SKM-1 (cell line): ENCODE data around the gene CEP128.

Experiments used
- DNase-seq: peaks from one replicate; lab custom pipeline; 2025; ENCODE audit not compliant: unreplicated experiment; lab: John Stamatoyannopoulos, UW

Gene CEP128

GRCh38 chr14:80780500-80780899 is 161.0 kb downstream of the CEP128 start:
- no peak for DNase-seq

DNA sequence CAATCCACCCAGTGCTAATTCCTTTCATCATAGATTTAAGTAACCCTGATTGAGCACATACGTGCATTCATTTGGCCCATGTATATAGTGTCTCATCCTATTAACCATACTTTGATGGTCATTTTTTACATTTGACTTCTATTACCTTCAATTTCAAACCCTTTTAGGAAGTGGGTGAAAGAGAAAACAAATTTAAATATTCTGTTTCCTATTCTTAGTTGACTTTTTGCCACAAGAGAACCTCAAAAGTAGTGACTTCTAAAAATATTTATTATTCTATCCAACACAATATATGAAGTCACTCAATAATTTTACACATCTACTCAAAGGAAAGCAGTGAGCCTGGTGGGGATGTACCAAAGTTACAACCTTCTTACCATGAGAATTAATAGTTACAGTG is 164.9 kb downstream of the CEP128 start:
- DNase-seq = no peak

DNA sequence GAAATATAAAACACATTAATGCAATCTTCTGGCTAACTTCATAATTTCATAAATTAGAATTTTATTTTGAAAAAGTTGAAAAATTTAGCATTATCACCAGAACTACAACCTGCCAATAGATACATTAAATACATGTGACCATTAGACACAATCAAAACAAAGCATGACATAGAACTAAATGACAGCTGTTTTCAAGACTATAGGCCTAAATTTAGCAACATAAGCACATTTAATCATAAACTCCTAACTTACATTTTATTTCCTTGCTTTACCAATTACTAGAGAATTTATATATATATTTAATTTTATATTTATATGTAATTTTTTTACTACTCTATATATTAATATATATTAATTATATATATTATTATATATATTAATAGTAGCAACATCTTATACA is 165.4 kb downstream of the CEP128 start:
- DNase-seq = no peak

DNA sequence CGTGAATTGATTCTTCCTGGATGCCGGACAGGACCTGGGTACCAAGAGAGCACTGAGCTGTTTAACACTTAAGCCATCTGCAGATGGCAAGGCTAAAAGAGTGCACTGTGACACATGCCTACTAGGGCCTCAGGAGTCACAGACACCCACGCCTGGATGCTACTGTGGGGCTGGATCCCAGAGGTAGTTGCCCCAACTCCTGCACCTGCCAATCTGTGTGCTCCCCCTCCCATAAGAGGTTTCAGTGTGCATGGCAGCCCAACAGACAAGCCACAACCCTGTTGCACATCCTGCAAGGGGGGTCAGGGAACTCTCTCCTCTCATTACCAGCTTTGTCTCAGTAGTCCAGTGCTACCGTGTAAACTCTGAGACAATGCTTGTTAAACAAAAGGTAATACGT is 169.0 kb downstream of the CEP128 start:
- DNase-seq = no peak

DNA sequence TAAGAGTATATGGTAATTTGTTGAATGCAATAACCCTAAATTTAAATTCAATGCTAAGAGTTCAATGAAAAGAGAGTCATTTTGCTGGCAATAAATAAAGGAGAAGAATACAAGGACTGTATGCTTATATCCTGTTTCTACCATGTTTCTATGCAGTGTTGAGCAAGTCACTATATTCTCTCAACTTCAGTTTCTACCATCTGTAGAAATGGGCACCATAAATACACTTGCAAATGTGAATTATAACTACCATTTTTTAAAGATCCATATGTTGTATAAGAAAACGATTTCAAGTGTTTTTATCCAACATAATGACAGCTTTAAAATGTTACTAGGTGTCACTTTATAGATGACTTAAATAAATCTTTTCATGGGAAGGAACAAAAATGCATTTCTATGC is 170.3 kb downstream of the CEP128 start:
- no peak for DNase-seq

GRCh38 chr14:80770114-80770908 is 171.2 kb downstream of the CEP128 start:
- DNase-seq = no peak

DNA sequence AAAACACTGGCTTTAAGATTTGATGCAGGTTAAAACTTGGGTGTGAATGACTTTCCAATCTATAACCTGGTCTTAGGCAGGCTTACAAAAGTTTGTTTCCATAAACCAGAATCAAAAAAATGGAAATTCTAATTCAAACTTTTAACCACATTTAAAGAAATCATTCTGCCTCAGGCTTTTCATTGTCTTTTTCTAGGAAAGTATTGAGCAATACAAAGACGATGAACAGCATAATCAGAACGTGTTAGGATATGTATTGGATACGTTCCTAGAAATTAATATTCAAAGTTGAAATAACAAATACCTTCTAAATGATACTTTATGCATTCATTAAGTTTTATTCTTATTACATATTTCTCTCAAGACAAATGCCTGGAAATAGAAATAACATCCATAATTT is 172.9 kb downstream of the CEP128 start:
- no peak for DNase-seq

- no peak for DNase-seq
Observed at GRCh38 chr14:80764921-80765507, 176.5 kb downstream of the CEP128 start.

DNA sequence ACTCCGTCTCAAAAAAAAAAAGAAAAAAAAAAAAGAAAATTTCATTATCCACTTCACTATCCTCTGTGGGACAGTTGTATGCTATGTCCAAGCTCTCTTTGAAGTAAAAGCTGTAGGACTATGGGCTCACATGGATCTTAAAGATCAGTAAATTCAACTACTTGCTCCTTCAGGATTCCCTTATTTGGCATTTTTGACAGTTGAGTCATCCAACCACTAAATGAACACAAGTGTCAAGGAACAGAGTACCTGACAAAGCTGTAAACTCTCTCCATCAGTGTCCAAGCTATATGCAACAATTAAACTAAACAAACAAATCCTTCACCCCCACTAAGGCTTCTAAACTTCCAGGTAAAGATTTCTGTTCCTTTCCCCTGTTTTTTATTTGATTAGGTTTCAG is 177.0 kb downstream of the CEP128 start:
- no peak for DNase-seq

GRCh38 chr14:80762641-80763228 is 178.8 kb downstream of the CEP128 start:
- no peak for DNase-seq

- no peak for DNase-seq
Observed at GRCh38 chr14:80754696-80755095, 186.8 kb downstream of the CEP128 start.

DNA sequence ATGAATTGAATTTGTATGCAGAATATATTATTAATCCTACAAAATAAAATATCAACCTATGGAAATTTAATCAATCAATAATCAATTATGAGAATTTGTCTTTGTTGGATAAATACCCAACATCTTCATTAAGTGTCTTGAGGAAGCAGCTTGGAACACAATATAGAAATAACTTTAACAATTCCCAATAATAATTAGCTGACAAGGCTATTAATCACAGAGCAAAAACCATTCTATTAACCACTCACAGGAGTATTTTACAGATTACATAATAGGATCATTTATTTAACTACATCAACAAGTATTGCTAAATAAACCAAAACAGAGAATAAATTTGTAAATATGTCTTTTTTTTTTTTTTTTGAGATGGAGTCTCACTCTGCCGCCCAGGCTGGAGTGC is 190.3 kb downstream of the CEP128 start:
- DNase-seq = no peak

- DNase-seq = no peak
Observed at GRCh38 chr14:80726211-80726610, 215.3 kb downstream of the CEP128 start.

GRCh38 chr14:80718940-80719339 is 222.6 kb downstream of the CEP128 start:
- no peak for DNase-seq

DNA sequence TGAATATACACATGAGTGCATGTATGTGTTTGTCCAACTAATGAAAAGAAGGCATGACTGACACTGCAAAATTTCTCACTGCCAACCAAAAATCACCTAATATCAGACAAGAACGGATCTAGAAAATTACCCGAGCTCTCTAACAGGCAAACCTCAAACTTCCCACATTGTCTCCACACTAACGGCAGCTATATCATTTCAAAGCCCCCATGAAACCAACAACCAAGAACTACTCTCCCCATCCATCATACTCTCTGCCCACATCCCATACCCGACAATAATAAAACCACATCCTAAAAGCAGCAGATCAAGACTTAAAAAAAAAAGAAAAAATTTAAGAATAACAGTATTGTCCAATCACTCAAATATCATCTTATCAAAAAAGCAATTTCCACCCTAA is 227.1 kb downstream of the CEP128 start:
- no peak for DNase-seq

GRCh38 chr14:80713076-80713850 is 228.3 kb downstream of the CEP128 start:
- no peak for DNase-seq

DNA sequence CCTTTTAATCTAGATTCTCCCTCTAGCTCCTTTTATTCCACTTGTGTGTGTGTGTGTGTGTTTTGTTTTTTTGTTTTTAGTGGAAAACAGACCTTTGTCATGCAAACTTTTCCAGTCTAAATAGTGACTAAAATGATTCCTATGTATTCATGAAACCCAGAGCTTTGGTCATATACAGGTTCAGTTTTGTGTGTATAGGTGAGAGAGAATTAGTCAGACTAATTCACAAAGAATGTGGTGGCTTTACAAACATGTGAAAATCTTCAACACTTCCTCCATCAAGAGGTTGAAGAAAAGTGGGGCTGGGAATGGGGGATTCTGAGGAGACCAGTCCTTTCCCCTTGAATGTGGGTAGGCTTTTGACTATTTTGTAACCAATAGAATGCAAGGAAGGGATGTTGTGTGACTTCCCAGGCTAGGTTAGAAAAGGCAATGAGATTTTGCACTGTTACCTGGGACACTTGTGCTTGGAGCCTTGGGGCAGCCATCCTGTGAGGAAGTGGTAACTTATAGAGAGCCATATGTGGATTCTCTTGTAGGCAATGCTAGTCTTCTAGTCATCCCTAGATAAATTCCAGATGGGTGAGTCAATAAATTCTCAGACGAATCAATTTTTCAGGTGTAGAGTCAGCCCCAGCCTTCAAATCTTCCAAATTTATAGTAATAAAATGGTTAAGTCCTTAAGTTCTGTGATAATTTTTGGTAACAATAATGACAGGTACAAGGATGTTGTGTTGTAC is 236.1 kb downstream of the CEP128 start:
- no peak for DNase-seq

GRCh38 chr14:80700601-80701000 is 240.9 kb downstream of the CEP128 start:
- no peak for DNase-seq

DNA sequence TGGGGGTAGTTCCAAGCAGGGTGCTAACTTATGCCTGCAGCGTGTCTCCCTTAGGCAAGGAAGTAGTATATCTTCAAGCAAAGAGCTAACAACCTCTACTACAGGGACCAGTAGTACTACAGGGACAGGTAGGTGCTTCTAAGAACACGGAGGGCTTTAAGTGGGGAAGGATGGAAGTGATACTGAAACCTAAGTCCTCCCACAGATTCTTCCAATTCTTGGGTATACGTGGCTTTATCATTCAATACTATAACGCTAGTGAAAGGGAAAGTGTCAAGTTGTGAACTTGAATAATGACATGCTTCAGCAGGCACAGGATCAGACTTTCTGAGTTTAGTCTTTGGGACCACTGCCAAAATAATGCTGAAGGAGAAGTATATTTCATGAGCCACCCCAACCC is 241.7 kb downstream of the CEP128 start:
- no peak for DNase-seq

GRCh38 chr14:80698974-80699373 is 242.6 kb downstream of the CEP128 start:
- no peak for DNase-seq

DNA sequence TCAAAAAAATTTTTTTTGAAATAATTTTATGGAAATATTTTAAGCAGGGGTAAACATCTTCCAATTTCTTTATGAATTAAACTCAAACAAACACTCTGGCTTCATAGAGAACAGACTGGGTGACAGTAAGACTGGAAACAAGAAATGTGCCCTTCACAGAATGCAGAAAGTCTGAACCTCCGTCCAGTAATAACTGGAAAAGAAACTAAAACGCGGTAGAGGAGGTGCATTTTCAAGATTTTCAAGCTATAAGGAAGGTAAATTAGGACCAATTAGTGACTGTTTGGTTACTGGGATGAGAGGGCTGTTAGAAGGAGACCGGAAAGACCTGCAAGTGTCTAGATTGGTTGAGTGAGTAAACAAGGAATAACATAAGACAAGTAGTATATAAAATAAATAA is 245.7 kb downstream of the CEP128 start:
- DNase-seq = no peak
